Peyer's patch (tissue), 4 donors: ENCODE results near the gene ACAP1.

ENCODE experiments used
- POLR2A ChIP-seq, 2 donors: fragments of 450-650 bp; IDR thresholded peaks; one replicate each; pipeline ENCODE4 v1.5.1; 2017; ENCODE audit warnings: antibody characterized with exemption in 2 of 2, mild to moderate bottlenecking in 2 of 2, moderate library complexity in 2 of 2
- TF ChIP-seq, protein P1 (sequence below), 6 experiments: fragments of 450-650 bp in 4 of 6; fragments of 200-600 bp in 2 of 6; sonication (generic) in 1 of 6; IDR thresholded peaks; one replicate each; pipeline ENCODE4 v1.5.1; 2017 to 2019; ENCODE audit warnings: antibody characterized with exemption in 6 of 6, mild to moderate bottlenecking in 3 of 6, moderate library complexity in 1 of 6

DNA sequence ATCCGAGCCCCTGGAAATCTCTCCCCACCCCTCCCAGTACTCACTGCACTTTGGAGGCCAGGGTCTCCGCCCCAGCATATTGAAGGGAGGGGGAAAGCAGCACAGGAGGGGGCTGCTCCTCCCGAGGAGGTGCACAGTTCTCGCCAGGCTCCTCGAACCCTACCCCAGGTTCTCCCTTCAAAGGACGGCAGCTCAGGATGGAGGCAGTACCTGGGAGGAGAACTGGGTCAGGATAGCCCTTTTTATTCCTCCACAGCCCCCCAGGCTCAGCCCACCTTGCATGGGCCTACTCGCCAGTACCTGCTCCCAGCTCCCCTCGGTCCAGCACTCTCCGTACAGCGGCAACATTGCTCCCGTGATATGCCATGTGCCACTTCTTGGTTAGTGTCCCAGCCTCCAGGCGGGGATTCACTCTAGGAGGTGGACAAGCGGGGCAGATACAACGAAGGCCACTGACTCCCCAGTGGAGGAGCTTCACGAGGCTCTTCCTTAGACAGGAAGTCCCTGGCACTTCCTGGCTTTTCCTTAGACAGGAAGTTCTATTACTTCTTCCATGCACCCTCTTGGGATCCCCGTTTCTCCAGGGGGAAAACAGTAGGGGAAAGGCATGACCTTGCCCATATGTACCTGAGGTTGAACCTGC lies 19.0 kb upstream of the ACAP1 start:
- TF ChIP-seq, protein P1, sequence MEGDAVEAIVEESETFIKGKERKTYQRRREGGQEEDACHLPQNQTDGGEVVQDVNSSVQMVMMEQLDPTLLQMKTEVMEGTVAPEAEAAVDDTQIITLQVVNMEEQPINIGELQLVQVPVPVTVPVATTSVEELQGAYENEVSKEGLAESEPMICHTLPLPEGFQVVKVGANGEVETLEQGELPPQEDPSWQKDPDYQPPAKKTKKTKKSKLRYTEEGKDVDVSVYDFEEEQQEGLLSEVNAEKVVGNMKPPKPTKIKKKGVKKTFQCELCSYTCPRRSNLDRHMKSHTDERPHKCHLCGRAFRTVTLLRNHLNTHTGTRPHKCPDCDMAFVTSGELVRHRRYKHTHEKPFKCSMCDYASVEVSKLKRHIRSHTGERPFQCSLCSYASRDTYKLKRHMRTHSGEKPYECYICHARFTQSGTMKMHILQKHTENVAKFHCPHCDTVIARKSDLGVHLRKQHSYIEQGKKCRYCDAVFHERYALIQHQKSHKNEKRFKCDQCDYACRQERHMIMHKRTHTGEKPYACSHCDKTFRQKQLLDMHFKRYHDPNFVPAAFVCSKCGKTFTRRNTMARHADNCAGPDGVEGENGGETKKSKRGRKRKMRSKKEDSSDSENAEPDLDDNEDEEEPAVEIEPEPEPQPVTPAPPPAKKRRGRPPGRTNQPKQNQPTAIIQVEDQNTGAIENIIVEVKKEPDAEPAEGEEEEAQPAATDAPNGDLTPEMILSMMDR (IDR thresholded peaks at IDR 0.05) = no peak
- no peak for TF ChIP-seq POLR2A (IDR thresholded peaks at IDR 0.05)
